ENCODE measurements around the gene HOXA11. TPM values are rescaled to one million over a fixed set of nuclear protein-coding genes. Genes with fewer than 3 reads are reported as not detected.

Gene HOXA11
- total RNA-seq, 1 experiment from 2014 or later, result not detected

GRCh38 chr7:27229448-27229847 lies 44.4 kb upstream of the HOXA11 start:
- Histone ChIP-seq H2AK5ac (ENCODE audit: insufficient read length, low read length) (no peak overlapping the region), H3K9me3 (ENCODE audit: control insufficient read depth, low read depth, low read length) (no peaks in the 10 kb centered on the region), H4K20me1 (ENCODE audit: control insufficient read depth, insufficient read depth, insufficient read length) (no peaks in the 10 kb centered on the region), H3K4me1 (ENCODE audit: insufficient read depth, low read length) (no peaks in the 10 kb centered on the region; the same call in 1 of the 2 replicates), H3K27me3 (ENCODE audit: insufficient read depth, low read length) (peaks cover 52% of the 10 kb centered on the region), H3K79me1 (ENCODE audit: insufficient read depth, low read depth, low read length, poor library complexity, severe bottlenecking) (no peaks in the 10 kb centered on the region), H3K9ac (ENCODE audit: extremely low read depth, insufficient read length, low read length) (no peak overlapping the region), H2BK12ac (ENCODE audit: insufficient read length, low read depth, low read length) (no peak overlapping the region), H3T11ph (ENCODE audit: low read length) (no peak overlapping the region), H2BK15ac (ENCODE audit: low read depth, low read length) (no peak overlapping the region), H3K56ac (ENCODE audit: insufficient read length, low read depth, low read length) (no peak overlapping the region), H2BK120ac (ENCODE audit: low read depth, low read length, poor library complexity, severe bottlenecking) (no peak overlapping the region), H3K14ac (ENCODE audit: insufficient read depth, low read length) (no peak overlapping the region), H3K23me2 (ENCODE audit: insufficient read length, low read depth, low read length, poor library complexity, severe bottlenecking) (peaks cover 3% of the 10 kb centered on the region), H4K8ac (replicated peaks; ENCODE audit: insufficient read length, low read depth, low read length) (no peak overlapping the region), H3K23ac (ENCODE audit: insufficient read length, low read depth, low read length) (no peak overlapping the region), H2BK20ac (ENCODE audit: low read depth, low read length, poor library complexity, severe bottlenecking) (no peak overlapping the region), H3K4me2 (ENCODE audit: insufficient read depth, insufficient read length, low read length) (no peak overlapping the region), H2AFZ (ENCODE audit: low read length) (no peak overlapping the region), H2BK5ac (ENCODE audit: insufficient read length, low read length) (no peak overlapping the region), H4K91ac (ENCODE audit: insufficient read length, low read depth, low read length) (no peak overlapping the region), H3K18ac (ENCODE audit: insufficient read length, low read depth, low read length) (no peak overlapping the region), H3K79me2 (ENCODE audit: insufficient read depth, low read length) (no peaks in the 10 kb centered on the region), H4K5ac (ENCODE audit: insufficient read length, low read depth, low read length) (no peak overlapping the region), H3K27ac (ENCODE audit: insufficient read length, low read depth, low read length) (no peak overlapping the region), H3K4ac (ENCODE audit: low read depth, low read length) (no peak overlapping the region)
- TF ChIP-seq CTCF (conservative IDR thresholded peaks at IDR 0.05), result no peak
- Mint-ChIP-seq H3K36me3 (ENCODE audit: insufficient read depth in 1 of 3, low read depth in 3 of 3) (peaks cover 0 to 2% (median 0%) of the 10 kb centered on the region in 3 experiments; a peak in 2 of 7 replicates), H3K27ac (no peak overlapping the region), H3K4me1 (peaks cover 2 to 4% of the 10 kb centered on the region in 2 experiments), H3K4me3 (no peak overlapping the region), H3K9me3 (no peaks in the 10 kb centered on the region), H3K27me3 (ENCODE audit: low read depth) (peaks cover 98% of the 10 kb centered on the region)
- no CpG with 5 or more reads among the region's 4 CpGs for WGBS (ENCODE audit: extremely low coverage, insufficient read length, low lambda C conversion rate)
- DNase-seq, result no peak

Measured in H9 (cell line).